ENCODE data around the gene MICU1.

DNA sequence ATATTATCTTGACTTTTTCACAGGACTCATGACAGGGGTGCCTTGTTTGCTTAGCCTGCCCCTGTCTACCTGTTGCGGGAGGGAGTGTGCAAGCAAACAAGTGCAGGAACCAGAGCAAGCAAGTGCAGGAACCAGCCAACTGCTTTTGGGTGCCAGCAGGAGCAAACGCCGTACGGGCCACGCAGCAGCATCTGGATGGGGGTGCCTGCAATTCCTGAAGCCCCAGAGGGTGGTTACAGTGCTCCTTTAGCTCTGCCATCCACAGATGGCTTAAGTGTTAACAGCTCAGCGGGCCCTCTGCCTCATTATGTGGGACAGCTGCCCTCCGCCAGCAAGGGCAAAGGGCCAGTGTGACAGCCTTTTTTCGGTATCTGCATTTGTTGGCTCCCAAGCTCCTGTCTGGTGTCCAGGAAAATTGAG is 83.5 kb downstream of the MICU1 start:
- TF ChIP-seq CTCF (IDR thresholded peaks at IDR 0.05) (no peak), POLR2A (IDR thresholded peaks at IDR 0.05) (no peak)
